ENCODE measurements around the gene ACADL. TPM values are rescaled to one million over a fixed set of nuclear protein-coding genes. Genes with fewer than 3 reads are reported as not detected.

Gene ACADL
- total RNA-seq, 1 experiment from 2014 or later: 1.3 TPM

GRCh38 chr2:210197720-210198119 is 27.5 kb downstream of the ACADL start:
- intact Hi-C loops (cut with micrococcal nuclease; ENCODE audit: unreplicated experiment): no loop called here
- H3K36me3 Mint-ChIP-seq (ENCODE audit: insufficient read depth, unreplicated experiment): peaks cover 5% of the 10 kb centered on the region
- H3K27ac Mint-ChIP-seq (ENCODE audit: unreplicated experiment): no peak overlapping the region
- no TSS peak for BruUV-seq (replicated peaks)
- CTCF ChIA-PET: interaction anchor here (0.6 kb wide), 1 partner anchor 51 kb away, joined by 4 read pairs; no protein-coding TSS in a partner anchor
- no peak for DNase-seq
- peaks cover 19% of the 10 kb centered on the region for H3K4me1 Mint-ChIP-seq (ENCODE audit: low read depth, unreplicated experiment)
- no peaks in the 10 kb centered on the region for H3K9me3 Mint-ChIP-seq (ENCODE audit: low read depth, unreplicated experiment)
- no peaks in the 10 kb centered on the region for H3K27me3 Mint-ChIP-seq (ENCODE audit: unreplicated experiment)
- TF ChIP-seq, protein P1, sequence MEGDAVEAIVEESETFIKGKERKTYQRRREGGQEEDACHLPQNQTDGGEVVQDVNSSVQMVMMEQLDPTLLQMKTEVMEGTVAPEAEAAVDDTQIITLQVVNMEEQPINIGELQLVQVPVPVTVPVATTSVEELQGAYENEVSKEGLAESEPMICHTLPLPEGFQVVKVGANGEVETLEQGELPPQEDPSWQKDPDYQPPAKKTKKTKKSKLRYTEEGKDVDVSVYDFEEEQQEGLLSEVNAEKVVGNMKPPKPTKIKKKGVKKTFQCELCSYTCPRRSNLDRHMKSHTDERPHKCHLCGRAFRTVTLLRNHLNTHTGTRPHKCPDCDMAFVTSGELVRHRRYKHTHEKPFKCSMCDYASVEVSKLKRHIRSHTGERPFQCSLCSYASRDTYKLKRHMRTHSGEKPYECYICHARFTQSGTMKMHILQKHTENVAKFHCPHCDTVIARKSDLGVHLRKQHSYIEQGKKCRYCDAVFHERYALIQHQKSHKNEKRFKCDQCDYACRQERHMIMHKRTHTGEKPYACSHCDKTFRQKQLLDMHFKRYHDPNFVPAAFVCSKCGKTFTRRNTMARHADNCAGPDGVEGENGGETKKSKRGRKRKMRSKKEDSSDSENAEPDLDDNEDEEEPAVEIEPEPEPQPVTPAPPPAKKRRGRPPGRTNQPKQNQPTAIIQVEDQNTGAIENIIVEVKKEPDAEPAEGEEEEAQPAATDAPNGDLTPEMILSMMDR (IDR thresholded peaks at IDR 0.05; ENCODE audit: unreplicated experiment): no peak
- no peak overlapping the region for H3K4me3 Mint-ChIP-seq (ENCODE audit: low read depth, unreplicated experiment)

DNA sequence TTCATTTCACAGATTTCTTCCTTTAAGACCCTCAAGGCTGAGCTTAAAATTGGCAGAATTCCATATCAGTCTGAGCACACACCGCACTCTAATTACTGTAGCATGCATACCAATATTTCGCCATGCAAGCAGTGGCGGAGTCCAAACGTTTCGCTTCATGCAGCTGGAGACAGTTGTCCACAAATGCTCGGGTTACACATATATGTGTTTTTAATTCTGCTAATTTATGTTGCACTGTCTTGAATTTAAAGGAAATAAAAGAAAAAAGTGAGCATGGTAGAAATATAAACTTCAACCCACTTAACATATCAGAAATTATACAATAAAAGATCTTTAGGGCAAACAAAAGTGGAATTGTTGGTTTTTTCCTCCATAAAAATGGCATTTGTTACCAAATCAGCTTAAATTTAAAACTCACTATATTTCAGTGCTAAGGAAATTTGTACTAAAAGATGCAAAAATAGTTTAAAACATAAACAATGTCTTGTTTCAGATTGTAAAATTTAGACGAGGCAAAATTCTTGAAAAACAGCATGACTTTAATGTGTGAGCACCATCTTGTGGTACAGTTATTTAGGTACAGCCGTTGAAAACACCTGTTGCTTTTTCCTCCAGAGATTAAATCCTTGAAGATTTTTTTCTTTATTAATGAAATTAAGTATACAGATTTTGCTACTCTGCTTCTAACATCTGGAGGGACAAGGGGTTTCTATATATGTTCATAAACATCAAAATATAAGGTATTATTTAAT is 30.0 kb downstream of the ACADL start:
- H3K36me3 Mint-ChIP-seq (ENCODE audit: insufficient read depth, unreplicated experiment): peaks cover 14% of the 10 kb centered on the region
- H3K27ac Mint-ChIP-seq (ENCODE audit: unreplicated experiment): peak overlapping the region; percentile 67
- H3K27me3 Mint-ChIP-seq (ENCODE audit: unreplicated experiment): no peaks in the 10 kb centered on the region
- intact Hi-C loops (cut with micrococcal nuclease; ENCODE audit: unreplicated experiment): loop anchor here (1.0 kb wide), 3 partner anchors 109 to 218 kb away; no protein-coding TSS in a partner anchor
- no peak for DNase-seq
- peak overlapping the region; percentile 66 for H3K4me3 Mint-ChIP-seq (ENCODE audit: low read depth, unreplicated experiment)
- H3K4me1 Mint-ChIP-seq (ENCODE audit: low read depth, unreplicated experiment): peaks cover 17% of the 10 kb centered on the region
- TF ChIP-seq, protein P1 (IDR thresholded peaks at IDR 0.05; ENCODE audit: unreplicated experiment): peak; percentile 42
- CTCF ChIA-PET: no interaction called here
- H3K9me3 Mint-ChIP-seq (ENCODE audit: low read depth, unreplicated experiment): no peaks in the 10 kb centered on the region
- no TSS peak for BruUV-seq (replicated peaks)

GRCh38 chr2:210190345-210190744 is 34.9 kb downstream of the ACADL start:
- TF ChIP-seq, protein P1 (IDR thresholded peaks at IDR 0.05; ENCODE audit: unreplicated experiment): no peak
- intact Hi-C loops (cut with micrococcal nuclease; ENCODE audit: unreplicated experiment): loop anchor here (5.0 kb wide), 1 partner anchor 33 kb away; no protein-coding TSS in a partner anchor
- H3K27me3 Mint-ChIP-seq (ENCODE audit: unreplicated experiment): no peaks in the 10 kb centered on the region
- peaks cover 2% of the 10 kb centered on the region for H3K9me3 Mint-ChIP-seq (ENCODE audit: low read depth, unreplicated experiment)
- DNase-seq: peak; percentile 33
- peaks cover 16% of the 10 kb centered on the region for H3K4me1 Mint-ChIP-seq (ENCODE audit: low read depth, unreplicated experiment)
- TSS peak; percentile 86 for BruUV-seq (replicated peaks)
- H3K36me3 Mint-ChIP-seq (ENCODE audit: insufficient read depth, unreplicated experiment): peaks cover 23% of the 10 kb centered on the region
- H3K27ac Mint-ChIP-seq (ENCODE audit: unreplicated experiment): peak overlapping the region; percentile 92
- H3K4me3 Mint-ChIP-seq (ENCODE audit: low read depth, unreplicated experiment): peak overlapping the region; percentile 41
- CTCF ChIA-PET: interaction anchor here (0.8 to 3.7 kb wide), 5 partner anchors 8 to 28 kb away, joined by 3 to 32 read pairs (median 7); partner anchors contain the start of gene KANSL1L

DNA sequence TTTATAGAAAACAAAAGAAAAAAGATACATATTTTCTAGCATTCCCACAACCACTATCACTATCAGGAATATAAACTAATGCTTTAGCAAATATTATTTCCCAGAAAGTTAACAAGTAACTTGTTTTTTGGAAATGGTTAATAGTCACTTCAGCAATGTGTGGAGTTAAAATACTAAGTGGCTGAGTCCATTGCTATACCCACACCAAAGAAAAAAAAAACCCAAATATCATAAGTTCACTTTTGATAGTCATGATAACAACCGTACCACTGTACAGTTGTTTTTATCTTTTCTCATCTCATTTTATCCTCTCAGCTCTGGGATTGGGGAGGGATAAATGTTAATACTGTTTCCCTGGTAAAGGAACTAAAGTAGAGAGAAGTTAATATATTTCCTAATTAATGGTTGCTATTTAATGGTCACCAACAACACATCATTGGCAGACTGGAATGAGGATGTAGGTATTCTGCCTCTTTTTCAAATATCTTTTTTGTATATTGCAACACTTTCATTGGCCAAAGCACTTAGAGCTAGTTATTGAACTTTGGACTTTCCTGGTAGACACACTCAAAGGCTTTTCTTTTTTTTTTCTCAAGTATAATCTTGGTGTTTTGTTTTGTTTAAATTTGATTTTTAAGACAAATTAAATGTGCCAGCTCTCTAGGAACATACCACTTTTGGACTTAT is 35.7 kb downstream of the ACADL start:
- no peak for DNase-seq
- H3K36me3 Mint-ChIP-seq (ENCODE audit: insufficient read depth, unreplicated experiment): peaks cover 22% of the 10 kb centered on the region
- intact Hi-C loops (cut with micrococcal nuclease; ENCODE audit: unreplicated experiment): loop anchor here (1.0 to 5.0 kb wide), 2 partner anchors 19 to 32 kb away; no protein-coding TSS in a partner anchor
- TSS peak; percentile 81 for BruUV-seq (replicated peaks)
- H3K27me3 Mint-ChIP-seq (ENCODE audit: unreplicated experiment): no peaks in the 10 kb centered on the region
- peak overlapping the region; percentile 92 for H3K27ac Mint-ChIP-seq (ENCODE audit: unreplicated experiment)
- CTCF ChIA-PET: interaction anchor here (0.8 to 3.7 kb wide), 5 partner anchors 9 to 27 kb away, joined by 3 to 32 read pairs (median 7); partner anchors contain the start of gene KANSL1L
- H3K4me1 Mint-ChIP-seq (ENCODE audit: low read depth, unreplicated experiment): peaks cover 16% of the 10 kb centered on the region
- peaks cover 5% of the 10 kb centered on the region for H3K9me3 Mint-ChIP-seq (ENCODE audit: low read depth, unreplicated experiment)
- TF ChIP-seq, protein P1 (IDR thresholded peaks at IDR 0.05; ENCODE audit: unreplicated experiment): no peak
- peak overlapping the region; percentile 41 for H3K4me3 Mint-ChIP-seq (ENCODE audit: low read depth, unreplicated experiment)
